IMR-90 (cell line): ENCODE results near the gene ST7. TPM values are rescaled to one million over a fixed set of nuclear protein-coding genes. Genes with fewer than 3 reads are reported as not detected.

Source experiments
- ATAC-seq: fragments of 200-7000 bp; cut with Tn5 transposase; 2 replicates; pipeline ENCODE4 v1.9.1; 2020; ENCODE audit warnings: low read depth, mild to moderate bottlenecking, moderate library complexity
- BruUV-seq: library from RNA; stranded (reverse); fragments of 400-500 nt; replicated peaks from 2 replicates; lab custom pipeline; 2021; lab: Mats Ljungman, UMichigan
- CTCF ChIA-PET: fragments of 300-600 bp; formaldehyde crosslinking; extraction: SDS; loops from one replicate; lab custom pipeline; 2021; ENCODE audit warnings: antibody characterized with exemption; lab: Yijun Ruan, JAX
- POLR2A ChIA-PET: fragments of 300-600 bp; sonication (Branson Sonifier 250); formaldehyde crosslinking; loops from one replicate; lab custom pipeline; 2022; ENCODE audit warnings: antibody characterized with exemption; ENCODE audit not compliant: unreplicated experiment; lab: Charles Lee
- DNase-seq: peaks from one replicate; pipeline ENCODE4 v3.0.0; 2013
- H2AFZ ChIP-seq: replicated peaks from 2 replicates; pipeline ENCODE3; 2013; ENCODE audit warnings: low read length, mild to moderate bottlenecking; ENCODE audit not compliant: poor library complexity
- H2AK5ac ChIP-seq: 2 replicates; pipeline ENCODE4 v1.6.1; 2013; ENCODE audit warnings: low read depth, low read length, inconsistent platforms
- H2AK9ac ChIP-seq: replicated peaks from 2 replicates; pipeline ENCODE3; 2013; ENCODE audit warnings: mild to moderate bottlenecking, low read depth, low read length, moderate library complexity; ENCODE audit not compliant: poor library complexity
- H2BK120ac ChIP-seq: 2 replicates; pipeline ENCODE4 v1.6.1; 2013; ENCODE audit warnings: low read depth, low read length, inconsistent platforms
- H2BK15ac ChIP-seq: 3 replicates; pipeline ENCODE4 v1.6.1; 2013; ENCODE audit warnings: low read depth, low read length, inconsistent platforms
- H2BK20ac ChIP-seq: 2 replicates; pipeline ENCODE4 v1.6.1; 2013; ENCODE audit warnings: low read depth, mild to moderate bottlenecking, inconsistent platforms, low read length, moderate library complexity
- H2BK5ac ChIP-seq: 2 replicates; pipeline ENCODE4 v1.6.1; 2013; ENCODE audit warnings: mild to moderate bottlenecking, low read depth, low read length, inconsistent platforms; ENCODE audit not compliant: poor library complexity, severe bottlenecking
- H3K14ac ChIP-seq: replicated peaks from 2 replicates; pipeline ENCODE4 v1.6.1; 2013; ENCODE audit warnings: low read depth, low read length, inconsistent platforms
- H3K18ac ChIP-seq: 2 replicates; pipeline ENCODE4 v1.6.1; 2013; ENCODE audit warnings: low read depth, low read length, control low read depth
- H3K23ac ChIP-seq: 2 replicates; pipeline ENCODE4 v1.6.1; 2013; ENCODE audit warnings: low read depth, low read length, inconsistent platforms
- H3K27ac ChIP-seq: 2 replicates; pipeline ENCODE4 v1.5.1; 2013; ENCODE audit warnings: mild to moderate bottlenecking, control low read depth, low read length; ENCODE audit not compliant: insufficient read depth
- H3K27me3 ChIP-seq: 2 replicates; pipeline ENCODE4 v1.6.1; 2013; ENCODE audit warnings: low read length; ENCODE audit not compliant: control insufficient read depth, insufficient read depth
- H3K36me3 ChIP-seq: 2 replicates; pipeline ENCODE4 v1.6.1; 2013; ENCODE audit warnings: low read length, mixed read lengths; ENCODE audit not compliant: control insufficient read depth, insufficient read depth
- H3K4ac ChIP-seq: 2 replicates; pipeline ENCODE4 v1.6.1; 2013; ENCODE audit warnings: low read depth, low read length, inconsistent platforms
- H3K4me1 ChIP-seq: 2 replicates; pipeline ENCODE4 v1.6.1; 2013; ENCODE audit warnings: low read length, mixed read lengths; ENCODE audit not compliant: control insufficient read depth, insufficient read depth
- H3K4me2 ChIP-seq: 2 replicates; pipeline ENCODE4 v1.6.1; 2013; ENCODE audit warnings: low read depth, mild to moderate bottlenecking, control low read depth, low read length, moderate library complexity
- H3K4me3 ChIP-seq: 2 replicates; pipeline ENCODE4 v1.5.1; 2013; ENCODE audit warnings: low read depth, mild to moderate bottlenecking, control low read depth, low read length, moderate library complexity; ENCODE audit not compliant: insufficient read depth
- H3K56ac ChIP-seq: 2 replicates; pipeline ENCODE4 v1.6.1; 2013; ENCODE audit warnings: low read length, inconsistent platforms; ENCODE audit not compliant: insufficient read depth; ENCODE audit errors: extremely low read depth
- H3K79me1 ChIP-seq, 2 experiments: 2 replicates each; pipeline ENCODE4 v1.6.1; 2013; ENCODE audit warnings: low read length in 2 of 2, inconsistent platforms in 1 of 2, low read depth in 1 of 2
- H3K9ac ChIP-seq: 2 replicates; pipeline ENCODE4 v1.6.1; 2013; ENCODE audit warnings: low read depth, low read length, control low read depth
- H3K9me1 ChIP-seq: 2 replicates; pipeline ENCODE4 v1.6.1; 2013; ENCODE audit warnings: low read length, inconsistent platforms; ENCODE audit not compliant: insufficient read depth
- H3K9me3 ChIP-seq: 2 replicates; pipeline ENCODE4 v1.6.1; 2013; ENCODE audit warnings: low read length; ENCODE audit not compliant: control insufficient read depth, insufficient read depth
- H4K20me1 ChIP-seq: 2 replicates; pipeline ENCODE4 v1.6.1; 2013; ENCODE audit warnings: low read length, inconsistent platforms; ENCODE audit not compliant: insufficient read depth
- H4K5ac ChIP-seq: 2 replicates; pipeline ENCODE4 v1.6.1; 2013; ENCODE audit warnings: mild to moderate bottlenecking, low read depth, low read length, control low read depth
- H4K8ac ChIP-seq, 2 experiments: 2 replicates each; pipeline ENCODE4 v1.6.1; 2013; ENCODE audit warnings: low read depth in 2 of 2, low read length in 2 of 2, control low read depth in 1 of 2, inconsistent platforms in 1 of 2
- H4K91ac ChIP-seq: 2 replicates; pipeline ENCODE4 v1.6.1; 2013; ENCODE audit warnings: low read depth, low read length, inconsistent platforms; ENCODE audit not compliant: insufficient read depth
- BHLHE40 ChIP-seq: fragments of 150-350 bp; IDR thresholded peaks from 2 replicates; pipeline ENCODE4 v1.6.1; 2016; ENCODE audit warnings: mild to moderate bottlenecking, low read depth, low read length
- ELK1 ChIP-seq: fragments of 150-350 bp; IDR thresholded peaks from 2 replicates; pipeline ENCODE4 v1.6.1; 2016; ENCODE audit warnings: low read depth, mild to moderate bottlenecking, low read length, moderate library complexity, borderline replicate concordance
- FOS ChIP-seq: fragments of 150-350 bp; IDR thresholded peaks from 2 replicates; pipeline ENCODE4 v1.6.1; 2016; ENCODE audit warnings: low read depth, low read length
- MXI1 ChIP-seq: IDR thresholded peaks from 2 replicates; pipeline ENCODE4 v1.6.1; 2012; ENCODE audit warnings: low read depth, mild to moderate bottlenecking, low read length, moderate library complexity, borderline replicate concordance
- RFX5 ChIP-seq: IDR thresholded peaks from 2 replicates; pipeline ENCODE4 v1.8.0; 2012; ENCODE audit warnings: low read depth, mild to moderate bottlenecking, low read length, moderate library complexity
- USF2 ChIP-seq: fragments of 150-350 bp; IDR thresholded peaks from 2 replicates; pipeline ENCODE4 v1.6.1; 2017; ENCODE audit warnings: mild to moderate bottlenecking, antibody characterized with exemption, low read length, low read depth
- WGBS, 2 experiments: methylation state at CpG; one replicate each; pipeline versions ENCODE4 v1.1.5 to v1.1.7; 2013; ENCODE audit warnings: missing lambda C conversion rate in 2 of 2; ENCODE audit not compliant: insufficient read length in 1 of 2; ENCODE audit errors: extremely low coverage in 2 of 2; 5-methylcytosine and 5-hydroxymethylcytosine counted together
- dilution Hi-C: fragments of 300-500 bp; cut with HindIII; formaldehyde crosslinking; loops from one replicate; pipeline ENCODE4 v1.14.3; 2018; ENCODE audit warnings: low sequenced_read_pairs; ENCODE audit not compliant: unreplicated experiment
- in situ Hi-C: fragments of 300-500 bp; cut with MboI; formaldehyde crosslinking; loops from 3 replicates; pipeline ENCODE4 v1.14.3; 2019; ENCODE audit warnings: low sequenced_read_pairs, inconsistent platforms, mixed read lengths
- intact Hi-C: fragments of 100-400 bp; cut with micrococcal nuclease; formaldehyde crosslinking; loops from 2 replicates; pipeline ENCODE4 v1.10.0; 2022
- polyA plus RNA-seq, 3 experiments: library from polyadenylated mRNA; depleted of rRNA; stranded (reverse); fragments of >200 nt; gene quantifications; 2 replicates each; pipeline ENCODE4 v1.2.3, GENCODE V29; 2012; ENCODE audit warnings: low replicate concordance in 1 of 3
- total RNA-seq: library from RNA; depleted of rRNA; stranded (reverse); fragments of >200 nt; gene quantifications from 2 replicates; pipeline ENCODE4 v1.2.3, GENCODE V29; 2012

Gene ST7
- total and polyA plus RNA-seq, 2 of the 4 experiments (the other 2 are of a cell fraction) = 18.6 to 26.0 TPM

- no peak for TF ChIP-seq USF2
These were observed 179.2 kb downstream of the ST7 start (continued) for GRCh38 chr7:117132321-117133120.

GRCh38 chr7:117133125-117133524 lies 179.8 kb downstream of the ST7 start:
- dilution Hi-C loops = no loop called here
- CTCF ChIA-PET = interaction anchor here (0.6 kb wide), 1 partner anchor 11 kb away, joined by 3 read pairs; no protein-coding TSS in a partner anchor

More at GRCh38 chr7:117133125-117133524, 179.8 kb downstream of the ST7 start:
- peak overlapping the region; percentile 91; the same call in 1 of the 2 replicates for H3K4me2 ChIP-seq
- H2BK120ac ChIP-seq = peak overlapping the region; percentile 95
- H3K27ac ChIP-seq = peak overlapping the region; percentile 45; the same call in 1 of the 2 replicates
- H3K9me1 ChIP-seq = 0 out of 2 replicates have a peak, but pooled peaks cover 5% of the 10 kb centered on the region
- H3K4me3 ChIP-seq = no peak overlapping the region
- H4K91ac ChIP-seq = peak overlapping the region; percentile 92
- DNase-seq (no peak), ATAC-seq (no peak)
- TF ChIP-seq BHLHE40 (no peak), RFX5 (no peak), FOS (no peak), ELK1 (no peak), MXI1 (no peak)
- peaks cover 12% of the 10 kb centered on the region for H3K4me1 ChIP-seq
- peak overlapping the region; percentile 45 to 81; a peak in 3 of 4 replicates for H4K8ac ChIP-seq
- H2BK5ac ChIP-seq = peak overlapping the region; percentile 97
- no peaks in the 10 kb centered on the region for H4K20me1 ChIP-seq
- peak overlapping the region; percentile 93; the same call in 2 of the 3 replicates for H2BK15ac ChIP-seq
- no peaks in the 10 kb centered on the region for H3K27me3 ChIP-seq
- H3K23ac ChIP-seq = peak overlapping the region; percentile 58; the same call in 1 of the 2 replicates
- peak overlapping the region; percentile 93 for H3K4ac ChIP-seq
- peak overlapping the region; percentile 91 for H3K14ac ChIP-seq
- H2AFZ ChIP-seq = no peak overlapping the region
- no TSS peak for BruUV-seq
- H3K56ac ChIP-seq = peak overlapping the region; percentile 79
- WGBS, 2 experiments = no CpG with 5 or more reads among the region's 1 CpG
- peak overlapping the region; percentile 79; the same call in 1 of the 2 replicates for H4K5ac ChIP-seq
- POLR2A ChIA-PET = no interaction called here
- H3K9ac ChIP-seq = no peak overlapping the region; the same call in 1 of the 2 replicates
- peak overlapping the region; percentile 94 for H2BK20ac ChIP-seq
- intact Hi-C loops (no loop called here), in situ Hi-C loops (no loop called here)
- no peaks in the 10 kb centered on the region for H3K9me3 ChIP-seq
- H3K18ac ChIP-seq = peak overlapping the region; percentile 91; the same call in 1 of the 2 replicates
- H2AK9ac ChIP-seq = no peak overlapping the region
- peaks cover 3% of the 10 kb centered on the region; the same call in 1 of the 2 replicates for H3K36me3 ChIP-seq
- H3K79me1 ChIP-seq = peaks cover 8 to 10% of the 10 kb centered on the region in 2 experiments; a peak in 2 of 4 replicates
- peak overlapping the region; percentile 77 for H2AK5ac ChIP-seq
